SK-N-SH treated with all-trans-retinoic acid at 6 μM for 48 hours (cell line): ENCODE data around the gene GREM2.

Experiments used
- ATAC-seq: fragments of 200-7000 bp; cut with Tn5 transposase; 3 replicates; pipeline ENCODE4 v1.9.1; 2020; ENCODE audit warnings: mild to moderate bottlenecking, moderate library complexity
- ARNTL ChIP-seq: fragments of 450-650 bp; formaldehyde crosslinking; IDR thresholded peaks from 2 replicates; pipeline ENCODE4 v1.5.0; 2020; ENCODE audit warnings: low read depth, mild to moderate bottlenecking, moderate library complexity, borderline replicate concordance
- BACH2 ChIP-seq: fragments of 250-450 bp; sonication (Bioruptor Pico); IDR thresholded peaks from 2 replicates; pipeline ENCODE4 v1.9.0; 2021; ENCODE audit warnings: mild to moderate bottlenecking, borderline replicate concordance
- CSDC2 ChIP-seq: fragments of 250-450 bp; sonication (Bioruptor Pico); IDR thresholded peaks from 2 replicates; pipeline ENCODE4 v1.5.0; 2020; ENCODE audit warnings: mild to moderate bottlenecking, moderate library complexity
- ESRRG ChIP-seq: fragments of 250-450 bp; sonication (Bioruptor Pico); IDR thresholded peaks from 2 replicates; pipeline ENCODE4 v1.6.1; 2021; ENCODE audit warnings: mild to moderate bottlenecking
- GLIS3 ChIP-seq: fragments of 250-450 bp; sonication (Bioruptor Pico); IDR thresholded peaks from 2 replicates; pipeline ENCODE4 v1.5.0; 2020; ENCODE audit warnings: mild to moderate bottlenecking, moderate library complexity
- ISL1 ChIP-seq: fragments of 250-450 bp; sonication (Bioruptor Pico); IDR thresholded peaks from 2 replicates; pipeline ENCODE4 v2.1.2; 2022; ENCODE audit warnings: mild to moderate bottlenecking, moderate library complexity
- OSR1 ChIP-seq: fragments of 250-450 bp; sonication (Bioruptor Pico); IDR thresholded peaks from 2 replicates; pipeline ENCODE4 v1.8.0; 2022; ENCODE audit warnings: moderate library complexity, mild to moderate bottlenecking, inconsistent platforms
- RARB ChIP-seq: fragments of 250-450 bp; sonication (Bioruptor Pico); IDR thresholded peaks from 2 replicates; pipeline ENCODE4 v1.8.0; 2021; ENCODE audit warnings: mild to moderate bottlenecking, moderate library complexity
- SNAI2 ChIP-seq: fragments of 250-450 bp; sonication (Bioruptor Pico); IDR thresholded peaks from 2 replicates; pipeline ENCODE4 v1.5.0; 2020; ENCODE audit warnings: mild to moderate bottlenecking, moderate library complexity
- TCF4 ChIP-seq: fragments of 250-450 bp; sonication (Bioruptor Pico); IDR thresholded peaks from 2 replicates; pipeline ENCODE4 v1.8.0; 2021; ENCODE audit warnings: mild to moderate bottlenecking, moderate library complexity, borderline replicate concordance
- TOX ChIP-seq: fragments of 250-450 bp; sonication (Bioruptor Pico); IDR thresholded peaks from 2 replicates; pipeline ENCODE4 v1.8.0; 2021; ENCODE audit warnings: mild to moderate bottlenecking, moderate library complexity, borderline replicate concordance
- ZC3H10 ChIP-seq: fragments of 250-450 bp; sonication (Bioruptor Pico); IDR thresholded peaks from 2 replicates; pipeline ENCODE4 v1.5.1; 2021; ENCODE audit warnings: mild to moderate bottlenecking, moderate library complexity
- ZFP3 ChIP-seq: fragments of 250-450 bp; sonication (Bioruptor Pico); IDR thresholded peaks from 2 replicates; pipeline ENCODE4 v1.5.0; 2020; ENCODE audit warnings: mild to moderate bottlenecking, moderate library complexity
- ZFP30 ChIP-seq: fragments of 450-650 bp; formaldehyde crosslinking; IDR thresholded peaks from 2 replicates; pipeline ENCODE4 v1.5.0; 2022; ENCODE audit warnings: mild to moderate bottlenecking, moderate library complexity
- ZNF565 ChIP-seq: fragments of 450-650 bp; formaldehyde crosslinking; conservative IDR thresholded peaks from 2 replicates; pipeline ENCODE4 v1.5.0; 2020; ENCODE audit warnings: low read depth, mild to moderate bottlenecking, moderate library complexity
- ZNF70 ChIP-seq: fragments of 450-650 bp; formaldehyde crosslinking; IDR thresholded peaks from 2 replicates; pipeline ENCODE4 v1.5.0; 2020; ENCODE audit warnings: mild to moderate bottlenecking, moderate library complexity
- ZNF8 ChIP-seq: fragments of 450-650 bp; formaldehyde crosslinking; IDR thresholded peaks from 2 replicates; pipeline ENCODE4 v1.5.0; 2020; ENCODE audit warnings: mild to moderate bottlenecking, moderate library complexity
- TF ChIP-seq, protein P1 (sequence below): fragments of 250-450 bp; sonication (Bioruptor Pico); IDR thresholded peaks from 2 replicates; pipeline ENCODE4 v1.5.0; 2020; ENCODE audit warnings: mild to moderate bottlenecking, moderate library complexity
- TF ChIP-seq, protein P2 (sequence below): fragments of 250-450 bp; sonication (Bioruptor Pico); IDR thresholded peaks from 2 replicates; pipeline ENCODE4 v1.8.0; 2020; ENCODE audit warnings: mild to moderate bottlenecking, moderate library complexity, borderline replicate concordance
- TF ChIP-seq, protein P3 (sequence below): fragments of 250-450 bp; sonication (Bioruptor Pico); IDR thresholded peaks from 2 replicates; pipeline ENCODE4 v1.5.1; 2020; ENCODE audit warnings: low read depth, mild to moderate bottlenecking, moderate library complexity

The GREM2 gene

DNA sequence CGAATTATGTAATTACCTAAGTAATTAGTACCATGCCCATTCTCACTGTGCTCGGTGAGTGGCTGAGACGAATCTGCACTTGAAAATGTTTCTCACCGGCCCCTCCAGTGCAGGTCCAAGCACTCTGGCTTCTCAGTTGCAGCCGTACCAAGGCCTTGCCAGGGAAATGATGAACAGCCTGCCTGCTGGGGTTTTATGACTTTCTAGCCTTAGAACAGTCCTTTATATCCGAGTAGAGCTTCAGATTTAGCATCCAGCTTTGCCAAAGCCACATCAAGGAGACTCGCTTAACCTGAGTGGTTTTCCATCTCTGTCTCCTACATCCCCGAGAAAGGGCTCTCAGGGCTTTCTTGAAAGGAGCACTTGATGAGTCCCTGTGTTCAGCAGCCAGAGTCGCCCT, 83.4 kb downstream of the GREM2 start:
- no peak for TF ChIP-seq TCF4 (CRISPR knock-in tag)
- no peak for TF ChIP-seq ESRRG (CRISPR knock-in tag)
- no peak for TF ChIP-seq TOX
- ATAC-seq, result no peak

- ATAC-seq, result no peak; the same call in 1 of the 3 replicates
- TF ChIP-seq, protein P1, sequence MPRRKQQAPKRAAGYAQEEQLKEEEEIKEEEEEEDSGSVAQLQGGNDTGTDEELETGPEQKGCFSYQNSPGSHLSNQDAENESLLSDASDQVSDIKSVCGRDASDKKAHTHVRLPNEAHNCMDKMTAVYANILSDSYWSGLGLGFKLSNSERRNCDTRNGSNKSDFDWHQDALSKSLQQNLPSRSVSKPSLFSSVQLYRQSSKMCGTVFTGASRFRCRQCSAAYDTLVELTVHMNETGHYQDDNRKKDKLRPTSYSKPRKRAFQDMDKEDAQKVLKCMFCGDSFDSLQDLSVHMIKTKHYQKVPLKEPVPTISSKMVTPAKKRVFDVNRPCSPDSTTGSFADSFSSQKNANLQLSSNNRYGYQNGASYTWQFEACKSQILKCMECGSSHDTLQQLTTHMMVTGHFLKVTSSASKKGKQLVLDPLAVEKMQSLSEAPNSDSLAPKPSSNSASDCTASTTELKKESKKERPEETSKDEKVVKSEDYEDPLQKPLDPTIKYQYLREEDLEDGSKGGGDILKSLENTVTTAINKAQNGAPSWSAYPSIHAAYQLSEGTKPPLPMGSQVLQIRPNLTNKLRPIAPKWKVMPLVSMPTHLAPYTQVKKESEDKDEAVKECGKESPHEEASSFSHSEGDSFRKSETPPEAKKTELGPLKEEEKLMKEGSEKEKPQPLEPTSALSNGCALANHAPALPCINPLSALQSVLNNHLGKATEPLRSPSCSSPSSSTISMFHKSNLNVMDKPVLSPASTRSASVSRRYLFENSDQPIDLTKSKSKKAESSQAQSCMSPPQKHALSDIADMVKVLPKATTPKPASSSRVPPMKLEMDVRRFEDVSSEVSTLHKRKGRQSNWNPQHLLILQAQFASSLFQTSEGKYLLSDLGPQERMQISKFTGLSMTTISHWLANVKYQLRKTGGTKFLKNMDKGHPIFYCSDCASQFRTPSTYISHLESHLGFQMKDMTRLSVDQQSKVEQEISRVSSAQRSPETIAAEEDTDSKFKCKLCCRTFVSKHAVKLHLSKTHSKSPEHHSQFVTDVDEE, result no peak
- no peak for TF ChIP-seq ZC3H10 (CRISPR knock-in tag)
- no peak for TF ChIP-seq ZFP3 (CRISPR knock-in tag)
- no peak for TF ChIP-seq OSR1 (CRISPR knock-in tag)
- no peak for TF ChIP-seq ZNF70
- no peak for TF ChIP-seq BACH2 (CRISPR knock-in tag)
- no peak for TF ChIP-seq GLIS3 (CRISPR knock-in tag)
- TF ChIP-seq, protein P2, sequence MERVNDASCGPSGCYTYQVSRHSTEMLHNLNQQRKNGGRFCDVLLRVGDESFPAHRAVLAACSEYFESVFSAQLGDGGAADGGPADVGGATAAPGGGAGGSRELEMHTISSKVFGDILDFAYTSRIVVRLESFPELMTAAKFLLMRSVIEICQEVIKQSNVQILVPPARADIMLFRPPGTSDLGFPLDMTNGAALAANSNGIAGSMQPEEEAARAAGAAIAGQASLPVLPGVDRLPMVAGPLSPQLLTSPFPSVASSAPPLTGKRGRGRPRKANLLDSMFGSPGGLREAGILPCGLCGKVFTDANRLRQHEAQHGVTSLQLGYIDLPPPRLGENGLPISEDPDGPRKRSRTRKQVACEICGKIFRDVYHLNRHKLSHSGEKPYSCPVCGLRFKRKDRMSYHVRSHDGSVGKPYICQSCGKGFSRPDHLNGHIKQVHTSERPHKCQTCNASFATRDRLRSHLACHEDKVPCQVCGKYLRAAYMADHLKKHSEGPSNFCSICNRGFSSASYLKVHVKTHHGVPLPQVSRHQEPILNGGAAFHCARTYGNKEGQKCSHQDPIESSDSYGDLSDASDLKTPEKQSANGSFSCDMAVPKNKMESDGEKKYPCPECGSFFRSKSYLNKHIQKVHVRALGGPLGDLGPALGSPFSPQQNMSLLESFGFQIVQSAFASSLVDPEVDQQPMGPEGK (CRISPR knock-in tag), result no peak
These were observed 84.9 kb downstream of the GREM2 start for GRCh38 chr1:240527086-240527485.

- ATAC-seq, result peak; percentile 65
- TF ChIP-seq BACH2 (CRISPR knock-in tag) (no peak), ARNTL (no peak), RARB (no peak), OSR1 (CRISPR knock-in tag) (no peak), ZNF565 (CRISPR knock-in tag) (no peak), ZNF8 (no peak), CSDC2 (no peak), SNAI2 (CRISPR knock-in tag) (no peak), ZNF70 (no peak), ISL1 (CRISPR knock-in tag) (no peak), ZFP3 (CRISPR knock-in tag) (no peak), TCF4 (CRISPR knock-in tag) (no peak)
- TF ChIP-seq, protein P1, result no peak
- TF ChIP-seq, protein P3, sequence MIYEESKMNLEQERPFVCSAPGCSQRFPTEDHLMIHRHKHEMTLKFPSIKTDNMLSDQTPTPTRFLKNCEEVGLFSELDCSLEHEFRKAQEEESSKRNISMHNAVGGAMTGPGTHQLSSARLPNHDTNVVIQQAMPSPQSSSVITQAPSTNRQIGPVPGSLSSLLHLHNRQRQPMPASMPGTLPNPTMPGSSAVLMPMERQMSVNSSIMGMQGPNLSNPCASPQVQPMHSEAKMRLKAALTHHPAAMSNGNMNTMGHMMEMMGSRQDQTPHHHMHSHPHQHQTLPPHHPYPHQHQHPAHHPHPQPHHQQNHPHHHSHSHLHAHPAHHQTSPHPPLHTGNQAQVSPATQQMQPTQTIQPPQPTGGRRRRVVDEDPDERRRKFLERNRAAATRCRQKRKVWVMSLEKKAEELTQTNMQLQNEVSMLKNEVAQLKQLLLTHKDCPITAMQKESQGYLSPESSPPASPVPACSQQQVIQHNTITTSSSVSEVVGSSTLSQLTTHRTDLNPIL (CRISPR knock-in tag), result no peak
- TF ChIP-seq, all 23 proteins: peak for 0
These were observed 85.6 kb downstream of the GREM2 start for GRCh38 chr1:240526312-240526711.

DNA sequence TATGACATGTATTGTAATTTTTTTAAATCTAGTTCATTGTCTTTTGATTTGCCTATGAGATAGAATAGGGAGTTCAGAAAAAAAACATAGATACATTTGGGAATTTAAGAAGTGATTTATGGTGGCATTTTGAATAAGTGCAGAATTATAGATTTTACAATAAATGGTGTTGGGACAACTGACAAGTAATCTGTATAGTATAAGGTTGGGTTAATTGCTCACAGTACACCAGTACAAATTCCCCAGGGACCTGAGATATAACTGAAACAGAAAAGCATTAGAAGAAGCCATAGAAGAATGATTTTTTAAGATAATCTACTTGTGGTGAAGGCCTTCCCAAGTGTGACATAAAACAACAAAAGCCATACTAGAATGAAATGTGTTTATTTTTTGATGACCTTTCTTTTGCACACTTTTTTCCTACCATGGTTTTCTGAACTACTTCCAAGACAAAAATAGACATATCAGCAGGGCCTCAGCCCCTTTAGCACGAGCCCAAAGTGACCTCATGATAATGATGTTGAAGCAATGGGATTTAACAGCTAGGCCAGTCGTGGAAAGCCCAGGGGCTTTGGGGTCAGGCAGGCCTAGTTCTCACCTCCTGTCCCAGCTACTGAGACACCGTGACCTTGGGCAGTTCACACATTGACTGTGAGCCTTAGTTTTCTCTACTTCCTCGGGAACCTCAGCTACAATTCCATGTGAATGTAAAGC, 87.4 kb downstream of the GREM2 start:
- no peak for ATAC-seq
- TF ChIP-seq ZFP30 (no peak), ARNTL (no peak), ZNF70 (no peak), SNAI2 (CRISPR knock-in tag) (no peak), OSR1 (CRISPR knock-in tag) (no peak), TCF4 (CRISPR knock-in tag) (no peak), CSDC2 (no peak), ZFP3 (CRISPR knock-in tag) (no peak), GLIS3 (CRISPR knock-in tag) (no peak)
- TF ChIP-seq, protein P1, result no peak
- TF ChIP-seq, all 23 proteins: peak for 0
